Neural crest cell (in vitro differentiated cells): ENCODE measurements around the gene RAPGEF2. TPM values are rescaled to one million over a fixed set of nuclear protein-coding genes. Genes with fewer than 3 reads are reported as not detected.

ENCODE experiments used
- DNase-seq: peaks from one replicate; pipeline ENCODE4 v3.0.0; 2021; ENCODE audit warnings: low read depth, mixed read lengths, low spot score
- H3K27ac Mint-ChIP-seq: one replicate; pipeline ENCODE4 v1.8.0; 2021; ENCODE audit warnings: mild to moderate bottlenecking, mixed read lengths; ENCODE audit not compliant: unreplicated experiment
- H3K27me3 Mint-ChIP-seq: 2 replicates; pipeline ENCODE4 v1.8.0; 2021; ENCODE audit warnings: low read depth, mild to moderate bottlenecking, mixed read lengths
- H3K36me3 Mint-ChIP-seq: 2 replicates; pipeline ENCODE4 v1.8.0; 2021; ENCODE audit warnings: low read depth, mild to moderate bottlenecking, mixed read lengths
- H3K4me1 Mint-ChIP-seq: 2 replicates; pipeline ENCODE4 v1.8.0; 2021; ENCODE audit warnings: mixed read lengths
- H3K4me3 Mint-ChIP-seq: one replicate; pipeline ENCODE4 v1.8.0; 2021; ENCODE audit warnings: mild to moderate bottlenecking, mixed read lengths
- H3K9me3 Mint-ChIP-seq: 2 replicates; pipeline ENCODE4 v1.8.0; 2021; ENCODE audit warnings: mixed read lengths
- total RNA-seq: library from RNA; stranded (reverse); gene quantifications from 2 replicates; pipeline ENCODE4 v1.2.1, GENCODE V29; 2021
- TF ChIP-seq, protein P1 (sequence below): fragments of 200-600 bp; sonication (generic); conservative IDR thresholded peaks from 2 replicates; pipeline ENCODE4 v1.5.0; 2021; ENCODE audit warnings: antibody characterized with exemption, mild to moderate bottlenecking

The RAPGEF2 gene
- total RNA-seq, 1 donor from 2014 or later = 44.2 TPM

GRCh38 chr4:159290321-159291030 is 187.6 kb downstream of the RAPGEF2 start:
- Mint-ChIP-seq H3K4me1 (peaks cover 10% of the 10 kb centered on the region), H3K27me3 (no peaks in the 10 kb centered on the region), H3K27ac (no peak overlapping the region), H3K36me3 (no peaks in the 10 kb centered on the region), H3K9me3 (no peaks in the 10 kb centered on the region), H3K4me3 (no peak overlapping the region)
- TF ChIP-seq, protein P1, sequence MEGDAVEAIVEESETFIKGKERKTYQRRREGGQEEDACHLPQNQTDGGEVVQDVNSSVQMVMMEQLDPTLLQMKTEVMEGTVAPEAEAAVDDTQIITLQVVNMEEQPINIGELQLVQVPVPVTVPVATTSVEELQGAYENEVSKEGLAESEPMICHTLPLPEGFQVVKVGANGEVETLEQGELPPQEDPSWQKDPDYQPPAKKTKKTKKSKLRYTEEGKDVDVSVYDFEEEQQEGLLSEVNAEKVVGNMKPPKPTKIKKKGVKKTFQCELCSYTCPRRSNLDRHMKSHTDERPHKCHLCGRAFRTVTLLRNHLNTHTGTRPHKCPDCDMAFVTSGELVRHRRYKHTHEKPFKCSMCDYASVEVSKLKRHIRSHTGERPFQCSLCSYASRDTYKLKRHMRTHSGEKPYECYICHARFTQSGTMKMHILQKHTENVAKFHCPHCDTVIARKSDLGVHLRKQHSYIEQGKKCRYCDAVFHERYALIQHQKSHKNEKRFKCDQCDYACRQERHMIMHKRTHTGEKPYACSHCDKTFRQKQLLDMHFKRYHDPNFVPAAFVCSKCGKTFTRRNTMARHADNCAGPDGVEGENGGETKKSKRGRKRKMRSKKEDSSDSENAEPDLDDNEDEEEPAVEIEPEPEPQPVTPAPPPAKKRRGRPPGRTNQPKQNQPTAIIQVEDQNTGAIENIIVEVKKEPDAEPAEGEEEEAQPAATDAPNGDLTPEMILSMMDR = no peak
- DNase-seq = no peak

DNA sequence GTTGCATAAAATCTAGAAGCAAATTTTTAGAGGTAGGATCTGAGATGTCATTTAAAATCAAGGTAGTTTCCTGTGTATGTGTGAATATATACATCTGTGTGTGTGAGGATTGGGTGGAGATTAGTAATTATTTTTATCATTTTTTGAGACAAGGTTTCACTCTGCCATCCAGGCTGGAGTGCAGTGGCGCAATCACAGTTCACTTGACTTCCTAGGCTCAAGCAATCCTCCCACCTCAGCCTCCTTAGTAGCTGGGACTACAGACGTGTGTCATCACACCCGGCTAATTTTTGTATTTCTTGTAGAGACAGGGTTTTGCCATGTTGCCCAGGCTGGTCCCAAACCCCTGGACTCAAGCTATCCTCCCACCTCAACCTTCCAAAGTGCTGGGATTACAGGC is 188.3 kb downstream of the RAPGEF2 start:
- Mint-ChIP-seq H3K36me3 (no peaks in the 10 kb centered on the region), H3K4me1 (peaks cover 11% of the 10 kb centered on the region), H3K9me3 (no peaks in the 10 kb centered on the region), H3K27ac (no peak overlapping the region), H3K4me3 (no peak overlapping the region), H3K27me3 (no peaks in the 10 kb centered on the region)
- TF ChIP-seq, protein P1 = no peak
- DNase-seq = no peak

GRCh38 chr4:159292137-159292896 is 189.4 kb downstream of the RAPGEF2 start:
- Mint-ChIP-seq H3K27ac (no peak overlapping the region), H3K9me3 (no peaks in the 10 kb centered on the region), H3K36me3 (peaks cover 3% of the 10 kb centered on the region), H3K4me3 (no peak overlapping the region), H3K4me1 (peaks cover 19% of the 10 kb centered on the region), H3K27me3 (no peaks in the 10 kb centered on the region)
- no peak for DNase-seq
- TF ChIP-seq, protein P1 = no peak

- no peaks in the 10 kb centered on the region for H3K9me3 Mint-ChIP-seq
- peaks cover 3% of the 10 kb centered on the region for H3K36me3 Mint-ChIP-seq
- TF ChIP-seq, protein P1 = no peak
- no peaks in the 10 kb centered on the region for H3K27me3 Mint-ChIP-seq
- peaks cover 25% of the 10 kb centered on the region for H3K4me1 Mint-ChIP-seq
- DNase-seq = no peak
- H3K4me3 Mint-ChIP-seq = no peak overlapping the region
- no peak overlapping the region for H3K27ac Mint-ChIP-seq
These were observed 191.1 kb downstream of the RAPGEF2 start for GRCh38 chr4:159293811-159294515.

GRCh38 chr4:159296061-159296460 is 193.2 kb downstream of the RAPGEF2 start:
- Mint-ChIP-seq H3K4me3 (no peak overlapping the region), H3K4me1 (peaks cover 25% of the 10 kb centered on the region), H3K27ac (no peak overlapping the region), H3K9me3 (no peaks in the 10 kb centered on the region), H3K27me3 (no peaks in the 10 kb centered on the region), H3K36me3 (peaks cover 3% of the 10 kb centered on the region)
- DNase-seq = no peak
- TF ChIP-seq, protein P1 = no peak
